Transverse colon (tissue), 4 donors: ENCODE data around the gene FAM98C. TPM values are rescaled to one million over a fixed set of nuclear protein-coding genes. Genes with fewer than 3 reads are reported as not detected.
"Not testable (repeated sequence)": the region's sequence is repeated elsewhere in the genome, so short reads cannot be mapped to it uniquely, and the experiment has no call there.

Experiments
- DNase-seq: peaks from one replicate; pipeline ENCODE4 v3.0.0-alpha.2; 2019
- H3K27ac ChIP-seq, 4 donors: fragments of 200-600 bp; sonication (generic); 2 replicates each; pipeline ENCODE4 v1.5.1; 2016 to 2018; ENCODE audit warnings: inconsistent platforms in 4 of 4
- H3K27me3 ChIP-seq: fragments of 200-600 bp; sonication (generic); 2 replicates; pipeline ENCODE4 v1.5.1; 2017; ENCODE audit warnings: inconsistent platforms
- H3K36me3 ChIP-seq, 4 donors: fragments of 200-600 bp; sonication (generic); 2 replicates each; pipeline ENCODE4 v1.5.1; 2017 to 2019; ENCODE audit warnings: inconsistent platforms in 4 of 4
- H3K4me1 ChIP-seq, 4 donors: fragments of 200-600 bp; sonication (generic); 2 replicates each; pipeline ENCODE4 v1.5.1; 2017 to 2020; ENCODE audit warnings: inconsistent platforms in 4 of 4
- H3K4me3 ChIP-seq, 4 donors: fragments of 200-600 bp; sonication (generic); 1 replicate in 1 of 4; 2 replicates in 3 of 4; pipeline versions ENCODE4 v1.5.1 to v1.6.1; 2017 to 2019; ENCODE audit warnings: inconsistent platforms in 4 of 4
- H3K9me3 ChIP-seq, 2 donors: fragments of 200-600 bp; sonication (generic); 2 replicates each; pipeline ENCODE4 v1.5.1; 2017 to 2019; ENCODE audit warnings: inconsistent platforms in 2 of 2
- CTCF ChIP-seq, 5 experiments: fragments of 200-600 bp in 3 of 5; fragments of 450-650 bp in 2 of 5; sonication (generic) in 3 of 5; IDR thresholded peaks; 1 replicate in 2 of 5; 2 replicates in 3 of 5; pipeline ENCODE4 v1.5.1; 2016 to 2017; ENCODE audit warnings: antibody characterized with exemption in 5 of 5, inconsistent platforms in 3 of 5, mild to moderate bottlenecking in 2 of 5, moderate library complexity in 1 of 5
- EP300 ChIP-seq: sonication (generic); formaldehyde crosslinking; IDR thresholded peaks from one replicate; pipeline ENCODE4 v1.6.1; 2017; ENCODE audit warnings: antibody characterized with exemption, low read depth
- POLR2A ChIP-seq: fragments of 450-650 bp; IDR thresholded peaks from one replicate; pipeline ENCODE4 v1.6.1; 2016; ENCODE audit warnings: antibody characterized with exemption, mild to moderate bottlenecking, moderate library complexity
- POLR2AphosphoS5 ChIP-seq, 3 donors: sonication (generic); formaldehyde crosslinking; IDR thresholded peaks; one replicate each; pipeline ENCODE4 v1.6.1; 2016; ENCODE audit warnings: antibody characterized with exemption in 3 of 3
- WGBS, 2 donors: methylation state at CpG; one replicate each; pipeline ENCODE4 v1.1.5; 2018; ENCODE audit warnings: low coverage in 1 of 2; 5-methylcytosine and 5-hydroxymethylcytosine counted together
- in situ Hi-C, 4 donors: fragments of 200-750 bp; cut with MboI; loops; one replicate each; pipeline versions ENCODE4 v1.15.0 to v1.15.1; 2017; ENCODE audit warnings: low sequenced_read_pairs in 3 of 4, low pct_ligation_motif_present in 1 of 4, low pct_unique_long_range_greater_than_20kb in 1 of 4
- intact Hi-C: fragments of 100-400 bp; cut with DNase I; formaldehyde crosslinking; loops from one replicate; pipeline ENCODE4 v1.15.1; 2023; ENCODE audit warnings: low total_unique reads
- total RNA-seq, 4 donors: library from RNA; depleted of rRNA; stranded (reverse); fragments of >200 nt; gene quantifications; one replicate each; pipeline ENCODE4 v1.1.0, GENCODE V29; 2016

Gene FAM98C
- total RNA-seq, 4 donors from 2014 or later: 34.0 to 102 (median 41.2) TPM

- Histone ChIP-seq H3K4me3 (no peak overlapping the region), H3K36me3 (peaks cover 0 to 11% (median 4%) of the 10 kb centered on the region in 4 donors), H3K4me1 (peaks cover 0 to 20% (median 7%) of the 10 kb centered on the region in 4 donors), H3K9me3 (no peaks in the 10 kb centered on the region), H3K27me3 (peaks cover 14% of the 10 kb centered on the region), H3K27ac (no peak overlapping the region)
- TF ChIP-seq EP300: no peak
- no peak for TF ChIP-seq POLR2AphosphoS5 (IDR thresholded peaks at IDR 0.05)
- TF ChIP-seq POLR2A: no peak
- no peak for TF ChIP-seq CTCF (IDR thresholded peaks at IDR 0.05)
- intact Hi-C loops (loop anchor here (10.0 kb wide), 1 partner anchor 230 kb away; no protein-coding TSS in a partner anchor), in situ Hi-C loops (loop anchor here in 3 of 4 donors (10.0 to 25.0 kb wide), 4 partner anchors 207 to 557 kb away; partner anchors contain the start of genes MRPS12 (in 2 of the 3), SARS2 (in 2 of the 3), EIF3K (in 1 of the 3) and MAP4K1 (in 1 of the 3))
- no peak for DNase-seq
- 91% methylated on average over 8 of the region's 8 CpGs; no CpG with 5 or more reads in 1 of the 2 donors for WGBS, 2 donors
Measured at GRCh38 chr19:38405276-38405675, 2.4 kb downstream of the FAM98C start.

- intact Hi-C loops (loop anchor here (10.0 kb wide), 1 partner anchor 225 kb away; no protein-coding TSS in a partner anchor), in situ Hi-C loops (loop anchor here (10.0 to 25.0 kb wide), 5 partner anchors 115 to 553 kb away; partner anchors contain the start of genes MRPS12 (in 2 of the 4), SARS2 (in 2 of the 4), EIF3K (in 1 of the 4) and MAP4K1 (in 1 of the 4))
- WGBS, 2 donors: 52 to 56% methylated on average over 7 of the region's 7 CpGs
Measured at GRCh38 chr19:38409631-38410133, 6.8 kb downstream of the FAM98C start.

GRCh38 chr19:38410407-38410806, 7.5 kb downstream of the FAM98C start:
- H3K27ac ChIP-seq, H3K9me3 ChIP-seq, H3K4me1 ChIP-seq, H3K27me3 ChIP-seq, DNase-seq, intact Hi-C loops, H3K4me3 ChIP-seq: not testable (repeated sequence)
- in situ Hi-C loops: loop anchor here (10.0 to 25.0 kb wide), 4 partner anchors 114 to 552 kb away; partner anchors contain the start of genes MRPS12 (in 2 of the 4), SARS2 (in 2 of the 4), EIF3K (in 1 of the 4) and MAP4K1 (in 1 of the 4)
- 60 to 71% methylated on average over 3 to 6 of the region's 6 CpGs for WGBS, 2 donors
- H3K36me3 ChIP-seq: peaks cover 0 to 11% (median 4%) of the 10 kb centered on the region in 4 donors

More at GRCh38 chr19:38409631-38410133, 6.8 kb downstream of the FAM98C start:
- peaks cover 0 to 11% (median 4%) of the 10 kb centered on the region in 4 donors for H3K36me3 ChIP-seq
- no peak for DNase-seq
- peaks cover 2% of the 10 kb centered on the region for H3K27me3 ChIP-seq
- peaks cover 0 to 3% (median 0%) of the 10 kb centered on the region in 4 donors for H3K4me1 ChIP-seq
- H3K4me3 ChIP-seq: no peak overlapping the region
- H3K27ac ChIP-seq: no peak overlapping the region
- no peaks in the 10 kb centered on the region for H3K9me3 ChIP-seq
- TF ChIP-seq POLR2AphosphoS5 (IDR thresholded peaks at IDR 0.05) (no peak), EP300 (no peak), POLR2A (no peak)

- intact Hi-C loops (no loop called here), in situ Hi-C loops (loop anchor here (10.0 to 25.0 kb wide), 4 partner anchors 114 to 551 kb away; partner anchors contain the start of genes MRPS12 (in 2 of the 4), SARS2 (in 2 of the 4), EIF3K (in 1 of the 4) and MAP4K1 (in 1 of the 4))
- H3K36me3 ChIP-seq: peaks cover 0 to 10% (median 4%) of the 10 kb centered on the region in 4 donors
- peaks cover 3% of the 10 kb centered on the region for H3K27me3 ChIP-seq
- no peak for DNase-seq
- H3K27ac ChIP-seq: no peak overlapping the region
- no peak overlapping the region for H3K4me3 ChIP-seq
- TF ChIP-seq POLR2AphosphoS5 (IDR thresholded peaks at IDR 0.05) (no peak), POLR2A (no peak), EP300 (no peak), CTCF (IDR thresholded peaks at IDR 0.05) (no peak)
- WGBS, 2 donors: 88% methylated on average over 13 of the region's 13 CpGs; no CpG with 5 or more reads in 1 of the 2 donors
- no peaks in the 10 kb centered on the region for H3K4me1 ChIP-seq
- H3K9me3 ChIP-seq: no peaks in the 10 kb centered on the region
Measured at GRCh38 chr19:38411041-38411712, 8.3 kb downstream of the FAM98C start.

GRCh38 chr19:38411898-38412297, 9.0 kb downstream of the FAM98C start:
- 20 to 83% methylated on average over 1 to 5 of the region's 5 CpGs for WGBS, 2 donors
- H3K27ac ChIP-seq, H3K4me3 ChIP-seq, H3K4me1 ChIP-seq, H3K36me3 ChIP-seq, H3K9me3 ChIP-seq, intact Hi-C loops, DNase-seq, H3K27me3 ChIP-seq: not testable (repeated sequence)
- in situ Hi-C loops: loop anchor here (10.0 to 25.0 kb wide), 4 partner anchors 113 to 550 kb away; partner anchors contain the start of genes MRPS12 (in 2 of the 4), SARS2 (in 2 of the 4), EIF3K (in 1 of the 4) and MAP4K1 (in 1 of the 4)
